ENCODE measurements around the gene PKP3.

PKP3 gene

DNA sequence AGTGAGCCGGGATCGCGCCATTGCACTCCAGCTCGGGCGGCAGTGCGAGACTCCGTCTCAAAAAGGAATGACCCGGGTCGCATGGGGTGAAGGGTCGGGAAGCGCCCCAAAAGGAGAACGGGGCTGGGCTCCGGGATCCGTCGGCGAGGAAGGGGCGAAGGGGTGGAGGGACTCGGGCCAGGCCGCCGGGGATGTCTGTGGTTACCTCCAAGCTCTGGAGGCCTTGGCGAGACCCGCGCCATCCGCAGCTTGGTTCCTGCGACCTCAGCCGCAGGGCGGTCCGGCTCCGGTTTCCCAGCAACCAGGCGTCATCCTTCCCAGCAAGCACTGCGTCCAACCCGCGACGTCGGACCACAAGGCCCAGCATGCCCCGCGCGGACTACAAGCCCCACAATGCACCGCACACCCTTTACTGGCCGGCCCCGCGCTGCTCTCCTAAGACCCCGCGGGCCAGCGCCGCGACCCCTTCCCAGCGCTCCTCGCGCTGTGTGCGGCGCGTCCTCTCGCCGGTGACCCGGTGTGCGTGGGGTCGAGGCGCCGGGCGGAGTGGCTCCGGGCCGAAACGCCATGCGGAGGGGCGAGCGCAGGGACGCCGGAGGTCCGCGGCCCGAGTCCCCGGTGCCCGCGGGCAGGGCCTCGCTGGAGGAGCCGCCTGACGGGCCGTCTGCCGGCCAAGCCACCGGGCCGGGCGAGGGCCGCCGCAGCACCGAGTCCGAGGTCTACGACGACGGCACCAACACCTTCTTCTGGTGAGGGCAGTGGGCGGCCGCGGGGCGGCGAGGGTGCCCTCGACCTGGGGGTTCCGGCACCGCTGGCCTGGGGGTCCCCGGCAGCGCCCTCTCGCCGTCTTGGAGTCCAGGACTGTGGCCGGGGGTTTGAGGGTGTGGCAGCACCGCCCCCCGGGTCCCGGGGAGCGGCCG, 56.1 kb downstream of the PKP3 start, which contains the start of gene PTDSS2:
PTDSS2 (plus strand) TSS at position 391 of the 920 bp plus-strand sequence; CDS start at position 568, 177 bp downstream.
- DNase-seq (ENCODE audit: insufficient read length, low spot score) (peak; percentile 95), FAIRE-seq (peak; percentile 100)

GRCh38 chr11:450809-451451, 56.9 kb downstream of the PKP3 start:
- no peak for TF ChIP-seq TAF1 (IDR thresholded peaks at IDR 0.05; ENCODE audit: low read depth, low read length)
- no peak for TF ChIP-seq POLR2A (IDR thresholded peaks at IDR 0.05; ENCODE audit: low read depth, low read length)
- no peak for TF ChIP-seq POU2F2 (IDR thresholded peaks at IDR 0.05; ENCODE audit: low read depth, low read length)
- TF ChIP-seq PAX5 (IDR thresholded peaks at IDR 0.05; ENCODE audit: insufficient read depth, low read length, severe bottlenecking), result no peak
- TF ChIP-seq SPI1 (IDR thresholded peaks at IDR 0.05; ENCODE audit: low read depth, low read length), result no peak
- peak; percentile 63 for DNase-seq (ENCODE audit: insufficient read length, low spot score)
- FAIRE-seq, result peak; percentile 96

More for the DNA sequence above, 56.1 kb downstream of the PKP3 start, which contains the start of gene PTDSS2:
- TF ChIP-seq PAX5 (IDR thresholded peaks at IDR 0.05; ENCODE audit: insufficient read depth, low read length, severe bottlenecking) (no peak), SPI1 (IDR thresholded peaks at IDR 0.05; ENCODE audit: low read depth, low read length) (no peak), POLR2AphosphoS5 (IDR thresholded peaks at IDR 0.05; ENCODE audit: low read depth, low read length) (peak; percentile 76), TAF1 (IDR thresholded peaks at IDR 0.05; ENCODE audit: low read depth, low read length) (peak; percentile 42; the same call in 1 of the 2 replicates), POU2F2 (IDR thresholded peaks at IDR 0.05; ENCODE audit: low read depth, low read length) (0 out of 2 replicates have a peak, but pooled peaks have one; percentile 36), POLR2A (IDR thresholded peaks at IDR 0.05; ENCODE audit: low read depth, low read length) (peak; percentile 60)

DNA sequence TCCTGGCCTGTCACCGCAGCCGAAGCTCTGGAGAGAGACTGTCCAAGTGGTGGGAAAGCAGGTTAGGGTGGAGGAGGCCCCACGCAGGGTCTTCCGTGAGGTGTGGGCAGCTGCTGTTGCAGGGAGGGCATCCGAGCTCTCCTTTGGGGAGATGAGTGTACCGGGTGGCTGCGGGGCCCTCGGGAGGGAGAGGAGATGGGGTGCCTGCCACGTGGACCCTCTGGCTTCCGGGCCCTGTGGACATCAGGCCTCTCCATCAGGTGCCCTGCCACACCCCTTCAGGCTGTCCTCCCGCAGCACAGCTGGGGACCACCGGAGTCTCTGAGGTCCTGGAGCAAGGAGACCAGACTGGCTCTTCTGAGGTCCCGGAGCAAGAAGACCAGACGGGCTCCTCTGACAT, 57.7 kb downstream of the PKP3 start:
- DNase-seq (ENCODE audit: insufficient read length, low spot score), result no peak
- no peak for FAIRE-seq
- TF ChIP-seq POLR2A (IDR thresholded peaks at IDR 0.05; ENCODE audit: low read depth, low read length), result no peak
- TF ChIP-seq POU2F2 (IDR thresholded peaks at IDR 0.05; ENCODE audit: low read depth, low read length), result no peak
- no peak for TF ChIP-seq PAX5 (IDR thresholded peaks at IDR 0.05; ENCODE audit: insufficient read depth, low read length, severe bottlenecking)
- TF ChIP-seq TAF1 (IDR thresholded peaks at IDR 0.05; ENCODE audit: low read depth, low read length), result no peak
- no peak for TF ChIP-seq SPI1 (IDR thresholded peaks at IDR 0.05; ENCODE audit: low read depth, low read length)
- no peak for TF ChIP-seq POLR2AphosphoS5 (IDR thresholded peaks at IDR 0.05; ENCODE audit: low read depth, low read length)

- FAIRE-seq, result no peak
- no peak for TF ChIP-seq POLR2AphosphoS5 (IDR thresholded peaks at IDR 0.05; ENCODE audit: low read depth, low read length)
- TF ChIP-seq POU2F2 (IDR thresholded peaks at IDR 0.05; ENCODE audit: low read depth, low read length), result no peak
- TF ChIP-seq PAX5 (IDR thresholded peaks at IDR 0.05; ENCODE audit: insufficient read depth, low read length, severe bottlenecking), result no peak
- no peak for TF ChIP-seq SPI1 (IDR thresholded peaks at IDR 0.05; ENCODE audit: low read depth, low read length)
- TF ChIP-seq TAF1 (IDR thresholded peaks at IDR 0.05; ENCODE audit: low read depth, low read length), result no peak
- no peak for TF ChIP-seq POLR2A (IDR thresholded peaks at IDR 0.05; ENCODE audit: low read depth, low read length)
- no peak for DNase-seq (ENCODE audit: insufficient read length, low spot score)
These were observed 58.3 kb downstream of the PKP3 start for GRCh38 chr11:452203-452744.

DNA sequence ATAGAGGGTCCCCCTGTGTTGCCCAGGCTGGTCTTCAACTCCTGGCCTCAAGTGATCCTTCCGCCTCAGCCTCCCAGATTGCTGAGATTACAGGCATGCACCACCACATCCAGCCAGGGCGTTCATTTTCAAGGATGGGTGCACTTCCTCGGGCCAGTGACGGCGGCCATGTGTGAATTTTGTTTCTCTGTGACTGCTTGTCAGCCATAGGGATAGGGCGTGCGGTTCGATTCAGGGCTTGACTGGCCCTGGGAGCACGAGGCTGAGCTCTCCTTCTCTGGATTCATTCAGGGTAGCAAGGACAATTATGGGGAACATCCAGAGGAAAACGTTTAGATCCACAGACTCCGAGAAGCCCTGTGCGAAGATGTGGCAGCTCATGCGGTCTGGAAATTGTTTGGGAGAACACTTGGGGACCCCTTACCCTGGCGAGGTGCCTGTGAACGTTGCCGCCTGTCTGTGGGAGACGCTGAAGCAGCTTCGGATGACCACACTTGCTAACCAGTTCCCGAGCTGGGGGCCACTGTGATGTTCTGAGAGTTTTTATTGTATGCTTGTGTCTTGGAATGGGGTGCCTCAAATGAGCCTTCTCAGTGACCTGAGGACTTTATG, 59.0 kb downstream of the PKP3 start:
- no peak for FAIRE-seq
- DNase-seq (ENCODE audit: insufficient read length, low spot score), result no peak
- no peak for TF ChIP-seq POU2F2 (IDR thresholded peaks at IDR 0.05; ENCODE audit: low read depth, low read length)
- TF ChIP-seq PAX5 (IDR thresholded peaks at IDR 0.05; ENCODE audit: insufficient read depth, low read length, severe bottlenecking), result no peak
- no peak for TF ChIP-seq POLR2AphosphoS5 (IDR thresholded peaks at IDR 0.05; ENCODE audit: low read depth, low read length)
- no peak for TF ChIP-seq TAF1 (IDR thresholded peaks at IDR 0.05; ENCODE audit: low read depth, low read length)
- TF ChIP-seq POLR2A (IDR thresholded peaks at IDR 0.05; ENCODE audit: low read depth, low read length), result no peak
- TF ChIP-seq SPI1 (IDR thresholded peaks at IDR 0.05; ENCODE audit: low read depth, low read length), result no peak

GRCh38 chr11:453564-453963, 59.6 kb downstream of the PKP3 start:
- DNase-seq (ENCODE audit: insufficient read length, low spot score), result no peak
- no peak for FAIRE-seq
- no peak for TF ChIP-seq SPI1 (IDR thresholded peaks at IDR 0.05; ENCODE audit: low read depth, low read length)
- TF ChIP-seq POU2F2 (IDR thresholded peaks at IDR 0.05; ENCODE audit: low read depth, low read length), result no peak
- no peak for TF ChIP-seq POLR2A (IDR thresholded peaks at IDR 0.05; ENCODE audit: low read depth, low read length)
- TF ChIP-seq PAX5 (IDR thresholded peaks at IDR 0.05; ENCODE audit: insufficient read depth, low read length, severe bottlenecking), result no peak
- TF ChIP-seq TAF1 (IDR thresholded peaks at IDR 0.05; ENCODE audit: low read depth, low read length), result no peak
- no peak for TF ChIP-seq POLR2AphosphoS5 (IDR thresholded peaks at IDR 0.05; ENCODE audit: low read depth, low read length)

DNA sequence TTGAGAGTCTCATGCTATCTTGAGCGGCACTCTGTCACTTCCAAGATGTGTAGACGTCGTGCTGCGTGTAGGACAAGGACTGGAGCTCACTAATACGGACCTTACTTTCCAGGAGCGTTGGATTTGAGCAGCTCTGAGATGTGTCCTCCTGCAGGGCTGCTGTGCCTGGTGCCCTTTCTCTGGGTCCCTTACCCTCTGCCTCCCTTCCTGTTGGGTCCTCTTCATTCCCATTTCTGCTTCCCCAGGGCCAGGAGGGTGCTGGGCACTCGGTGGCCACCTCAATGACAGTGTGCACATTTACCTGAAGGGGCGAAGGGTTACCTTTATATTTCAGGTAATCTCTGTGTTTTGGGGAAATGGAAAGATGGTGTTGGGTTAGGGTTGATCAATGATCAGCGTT, 60.0 kb downstream of the PKP3 start:
- no peak for DNase-seq (ENCODE audit: insufficient read length, low spot score)
- FAIRE-seq, result no peak
- TF ChIP-seq POLR2A (IDR thresholded peaks at IDR 0.05; ENCODE audit: low read depth, low read length) (no peak), TAF1 (IDR thresholded peaks at IDR 0.05; ENCODE audit: low read depth, low read length) (no peak), POU2F2 (IDR thresholded peaks at IDR 0.05; ENCODE audit: low read depth, low read length) (no peak), POLR2AphosphoS5 (IDR thresholded peaks at IDR 0.05; ENCODE audit: low read depth, low read length) (no peak), PAX5 (IDR thresholded peaks at IDR 0.05; ENCODE audit: insufficient read depth, low read length, severe bottlenecking) (no peak), SPI1 (IDR thresholded peaks at IDR 0.05; ENCODE audit: low read depth, low read length) (no peak)
